RWPE1 (cell line): ENCODE data around the gene TRPM2.
"Not testable (repeated sequence)": the region's sequence is repeated elsewhere in the genome, so short reads cannot be mapped to it uniquely, and the experiment has no call there.

Experiments
- CTCF ChIA-PET: fragments of 350-600 bp; sonication (Branson Sonifier 250); formaldehyde crosslinking; extraction: SDS; loops from one replicate; lab custom pipeline; 2021; lab: Yijun Ruan, JAX
- POLR2A ChIA-PET: fragments of 400-600 bp; formaldehyde crosslinking; extraction: SDS; loops from one replicate; lab custom pipeline; 2020; ENCODE audit warnings: antibody characterized with exemption; ENCODE audit not compliant: low non-redundant PET; lab: Yijun Ruan, JAX
- DNase-seq: peaks from one replicate; pipeline ENCODE4 v3.0.0; 2012; ENCODE audit warnings: low spot score
- H3K27ac ChIP-seq: fragments of 450-650 bp; 2 replicates; pipeline ENCODE4 v1.5.1; 2017
- CTCF ChIP-seq: fragments of 450-650 bp; conservative IDR thresholded peaks from 2 replicates; pipeline ENCODE4 v1.5.1; 2017; ENCODE audit warnings: low read depth, mild to moderate bottlenecking

TRPM2 gene

GRCh38 chr21:44391345-44392091 lies 38.1 kb downstream of the TRPM2 start:
- H3K27ac ChIP-seq = no peak overlapping the region
- no peak for TF ChIP-seq CTCF
- CTCF ChIA-PET = no interaction called here
- DNase-seq = no peak
- POLR2A ChIA-PET = no interaction called here

GRCh38 chr21:44392185-44392584 lies 38.8 kb downstream of the TRPM2 start:
- no peak for DNase-seq
- POLR2A ChIA-PET = no interaction called here
- CTCF ChIA-PET = no interaction called here
- H3K27ac ChIP-seq = no peak overlapping the region
- TF ChIP-seq CTCF = no peak

- DNase-seq = no peak
- ChIA-PET CTCF (no interaction called here), POLR2A (no interaction called here)
- TF ChIP-seq CTCF = no peak
- no peak overlapping the region for H3K27ac ChIP-seq
Measured at GRCh38 chr21:44392916-44393315, 39.5 kb downstream of the TRPM2 start.

- no peak overlapping the region for H3K27ac ChIP-seq
- TF ChIP-seq CTCF = no peak
- CTCF ChIA-PET = no interaction called here
- no peak for DNase-seq
- POLR2A ChIA-PET = no interaction called here
Measured at GRCh38 chr21:44394733-44395132, 41.3 kb downstream of the TRPM2 start.

GRCh38 chr21:44395260-44395659 lies 41.8 kb downstream of the TRPM2 start:
- CTCF ChIA-PET = no interaction called here
- POLR2A ChIA-PET = no interaction called here
- TF ChIP-seq CTCF = no peak

GRCh38 chr21:44396803-44397202 lies 43.4 kb downstream of the TRPM2 start:
- POLR2A ChIA-PET, DNase-seq, CTCF ChIA-PET: not testable (repeated sequence)

More at GRCh38 chr21:44395260-44395659, 41.8 kb downstream of the TRPM2 start:
- no peak overlapping the region for H3K27ac ChIP-seq
- no peak for DNase-seq

GRCh38 chr21:44397431-44398031 lies 44.1 kb downstream of the TRPM2 start:
- POLR2A ChIA-PET = no interaction called here
- TF ChIP-seq CTCF = no peak
- H3K27ac ChIP-seq = no peak overlapping the region
- no peak for DNase-seq
- CTCF ChIA-PET = no interaction called here

More at GRCh38 chr21:44396803-44397202, 43.4 kb downstream of the TRPM2 start:
- H3K27ac ChIP-seq = not testable (repeated sequence)
